Neutrophil (primary cell): ENCODE results near the gene MYO15B.

ENCODE experiments used
- H3K27ac ChIP-seq: fragments of 200-600 bp; sonication (generic); 2 replicates; pipeline ENCODE4 v1.5.1; 2016; ENCODE audit warnings: mild to moderate bottlenecking, moderate library complexity
- H3K27me3 ChIP-seq: fragments of 200-600 bp; sonication (generic); 2 replicates; pipeline ENCODE4 v1.6.0; 2016; ENCODE audit warnings: mild to moderate bottlenecking
- H3K36me3 ChIP-seq: fragments of 200-600 bp; sonication (generic); 2 replicates; pipeline ENCODE4 v1.5.1; 2017
- H3K4me1 ChIP-seq, 2 experiments: fragments of 200-600 bp in 1 of 2; sonication (generic) in 1 of 2; 1 replicate in 1 of 2; 2 replicates in 1 of 2; pipeline versions ENCODE4 v1.5.1 to v1.6.1; 2013 to 2016; ENCODE audit warnings: low read depth in 1 of 2, low read length in 1 of 2, mild to moderate bottlenecking in 1 of 2, moderate library complexity in 1 of 2; ENCODE audit not compliant: control insufficient read depth in 1 of 2, insufficient read depth in 1 of 2
- H3K4me3 ChIP-seq, 2 experiments: fragments of 200-600 bp in 1 of 2; sonication (generic) in 1 of 2; 1 replicate in 1 of 2; 2 replicates in 1 of 2; pipeline ENCODE4 v1.5.1; 2013 to 2016; ENCODE audit warnings: low read depth in 1 of 2, low read length in 1 of 2, mild to moderate bottlenecking in 1 of 2, moderate library complexity in 1 of 2
- H3K9me3 ChIP-seq: fragments of 200-600 bp; sonication (generic); 2 replicates; pipeline ENCODE4 v1.5.1; 2016
- CTCF ChIP-seq: fragments of 200-600 bp; sonication (generic); IDR thresholded peaks from 2 replicates; pipeline ENCODE4 v1.5.1; 2016; ENCODE audit warnings: antibody characterized with exemption

Gene MYO15B

GRCh38 chr17:75623386-75623785, 35.8 kb downstream of the MYO15B start:
- Histone ChIP-seq H3K4me1 (no peaks in the 10 kb centered on the region), H3K27me3 (no peaks in the 10 kb centered on the region), H3K9me3 (no peaks in the 10 kb centered on the region), H3K36me3 (peaks cover 100% of the 10 kb centered on the region), H3K27ac (no peak overlapping the region), H3K4me3 (no peak overlapping the region)
- TF ChIP-seq CTCF = no peak

DNA sequence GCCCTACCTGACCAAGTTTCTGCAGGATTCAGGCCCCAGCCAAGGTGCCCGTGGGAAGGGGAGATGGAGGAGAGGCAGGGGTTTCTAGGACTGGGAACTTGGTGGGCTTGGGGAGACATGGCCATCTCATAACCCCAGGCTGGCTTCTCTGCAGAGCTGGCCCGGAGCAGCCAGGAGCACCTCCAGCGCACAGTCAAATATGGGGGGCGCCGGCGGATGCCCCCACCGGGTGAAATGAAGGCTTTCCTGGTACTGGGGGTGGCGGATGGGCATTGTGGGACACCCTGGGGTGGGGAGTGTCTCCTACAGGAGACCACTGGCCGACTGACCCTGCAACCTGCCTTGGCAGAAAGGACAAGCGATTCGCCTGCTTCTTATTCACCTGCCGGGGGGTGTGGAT, 36.4 kb downstream of the MYO15B start:
- Histone ChIP-seq H3K36me3 (peaks cover 100% of the 10 kb centered on the region), H3K9me3 (no peaks in the 10 kb centered on the region), H3K4me3 (no peak overlapping the region), H3K27ac (no peak overlapping the region), H3K4me1 (no peaks in the 10 kb centered on the region), H3K27me3 (no peaks in the 10 kb centered on the region)
- no peak for TF ChIP-seq CTCF

DNA sequence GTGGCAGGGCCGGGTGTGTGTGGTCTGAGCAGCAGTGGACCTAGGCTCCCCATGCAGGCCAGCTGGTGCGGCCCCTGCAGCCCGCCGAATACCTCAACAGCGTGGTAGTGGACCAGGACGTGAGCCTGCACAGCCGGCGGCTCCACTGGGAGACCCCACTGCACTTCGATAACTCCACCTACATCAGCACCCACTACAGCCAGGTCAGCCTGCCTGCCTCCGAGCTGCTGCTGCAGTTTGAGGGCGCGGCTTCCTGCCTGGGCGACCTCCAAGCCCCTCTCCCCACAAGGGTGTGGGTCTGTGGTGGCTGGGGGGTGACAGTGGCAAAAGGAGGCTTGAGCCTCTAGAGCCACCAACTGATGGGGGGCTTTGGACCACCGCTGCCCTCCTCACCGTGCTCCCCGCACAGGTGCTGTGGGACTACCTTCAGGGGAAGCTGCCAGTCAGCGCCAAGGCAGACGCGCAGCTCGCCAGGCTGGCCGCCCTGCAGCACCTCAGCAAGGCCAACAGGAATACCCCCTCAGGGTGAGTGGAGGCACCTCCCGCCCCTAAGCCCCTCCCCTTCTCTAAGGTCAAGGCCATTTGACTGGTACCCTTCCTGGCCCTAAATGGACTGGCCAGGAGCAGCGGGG, 37.2 kb downstream of the MYO15B start:
- H3K4me3 ChIP-seq = no peak overlapping the region
- no peaks in the 10 kb centered on the region for H3K27me3 ChIP-seq
- no peaks in the 10 kb centered on the region for H3K9me3 ChIP-seq
- TF ChIP-seq CTCF = no peak
- H3K4me1 ChIP-seq = no peaks in the 10 kb centered on the region
- H3K36me3 ChIP-seq = peaks cover 94% of the 10 kb centered on the region
- H3K27ac ChIP-seq = no peak overlapping the region

- Histone ChIP-seq H3K4me3 (no peak overlapping the region), H3K27me3 (no peaks in the 10 kb centered on the region), H3K36me3 (peaks cover 93% of the 10 kb centered on the region), H3K4me1 (no peaks in the 10 kb centered on the region), H3K27ac (no peak overlapping the region), H3K9me3 (no peaks in the 10 kb centered on the region)
- TF ChIP-seq CTCF = no peak
These were observed 38.4 kb downstream of the MYO15B start for GRCh38 chr17:75625813-75626486.

- H3K4me1 ChIP-seq = no peaks in the 10 kb centered on the region
- H3K36me3 ChIP-seq = peaks cover 92% of the 10 kb centered on the region
- no peaks in the 10 kb centered on the region for H3K27me3 ChIP-seq
- TF ChIP-seq CTCF = no peak
- no peak overlapping the region for H3K27ac ChIP-seq
- H3K9me3 ChIP-seq = no peaks in the 10 kb centered on the region
- no peak overlapping the region for H3K4me3 ChIP-seq
These were observed 39.0 kb downstream of the MYO15B start for GRCh38 chr17:75626496-75627038.
